Astrocyte (in vitro differentiated cells and primary cell): ENCODE results near the gene EFNA5. TPM values are rescaled to one million over a fixed set of nuclear protein-coding genes. Genes with fewer than 3 reads are reported as not detected.

ENCODE experiments used
- DNase-seq: peaks from one replicate; pipeline ENCODE4 v3.0.0-alpha.2; 2010; ENCODE audit warnings: low read depth
- FAIRE-seq: peaks from 2 replicates; lab custom pipeline; 2011; peaks lifted over from hg19 to GRCh38; lab: Jason Lieb, UNC
- H2AFZ ChIP-seq: 2 replicates; pipeline ENCODE4 v1.6.0; 2012; ENCODE audit warnings: low read depth, low read length, inconsistent platforms
- H3K27ac ChIP-seq: 2 replicates; pipeline ENCODE4 v1.5.1; 2011; ENCODE audit warnings: low read depth, low read length, inconsistent platforms
- H3K27me3 ChIP-seq: 2 replicates; pipeline ENCODE4 v1.6.0; 2011; ENCODE audit warnings: low read length, inconsistent platforms; ENCODE audit not compliant: insufficient read depth
- H3K36me3 ChIP-seq: 2 replicates; pipeline ENCODE4 v1.5.1; 2011; ENCODE audit warnings: low read length, inconsistent platforms; ENCODE audit not compliant: insufficient read depth
- H3K4me1 ChIP-seq: 2 replicates; pipeline ENCODE4 v1.5.1; 2011; ENCODE audit warnings: low read length, inconsistent platforms; ENCODE audit not compliant: insufficient read depth
- H3K4me2 ChIP-seq: 2 replicates; pipeline ENCODE4 v1.6.0; 2012; ENCODE audit warnings: low read length, inconsistent platforms
- H3K4me3 ChIP-seq: 2 replicates; pipeline ENCODE4 v1.5.1; 2011; ENCODE audit warnings: low read depth, mild to moderate bottlenecking, low read length, inconsistent platforms; ENCODE audit not compliant: insufficient read depth
- H3K79me2 ChIP-seq: 2 replicates; pipeline ENCODE4 v1.6.0; 2012; ENCODE audit warnings: mild to moderate bottlenecking, low read length, inconsistent platforms; ENCODE audit not compliant: insufficient read depth
- H3K9ac ChIP-seq: 2 replicates; pipeline ENCODE4 v1.6.0; 2012; ENCODE audit warnings: mild to moderate bottlenecking, low read length, inconsistent platforms
- H3K9me3 ChIP-seq: 2 replicates; pipeline ENCODE4 v1.5.1; 2012; ENCODE audit warnings: low read depth, mild to moderate bottlenecking, low read length, inconsistent platforms; ENCODE audit not compliant: insufficient read depth
- H4K20me1 ChIP-seq: 2 replicates; pipeline ENCODE4 v1.6.0; 2012; ENCODE audit warnings: low read length, inconsistent platforms; ENCODE audit not compliant: insufficient read depth
- H3K27ac Mint-ChIP-seq: one replicate; pipeline ENCODE4 v1.8.0; 2021; ENCODE audit warnings: mild to moderate bottlenecking, mixed read lengths; ENCODE audit not compliant: unreplicated experiment
- H3K27me3 Mint-ChIP-seq: one replicate; pipeline ENCODE4 v1.8.0; 2021; ENCODE audit warnings: low read depth, mixed read lengths; ENCODE audit not compliant: unreplicated experiment
- H3K36me3 Mint-ChIP-seq: one replicate; pipeline ENCODE4 v1.8.0; 2021; ENCODE audit warnings: low read depth, mixed read lengths; ENCODE audit not compliant: unreplicated experiment
- H3K4me1 Mint-ChIP-seq: one replicate; pipeline ENCODE4 v1.8.0; 2021; ENCODE audit warnings: low read depth, mixed read lengths; ENCODE audit not compliant: unreplicated experiment
- H3K4me3 Mint-ChIP-seq: one replicate; pipeline ENCODE4 v1.8.0; 2021; ENCODE audit warnings: mild to moderate bottlenecking, moderate library complexity, mixed read lengths; ENCODE audit not compliant: unreplicated experiment
- H3K9me3 Mint-ChIP-seq: one replicate; pipeline ENCODE4 v1.8.0; 2021; ENCODE audit warnings: mild to moderate bottlenecking, mixed read lengths; ENCODE audit not compliant: unreplicated experiment
- EZH2 ChIP-seq: IDR thresholded peaks from 2 replicates; pipeline ENCODE4 v1.6.1; 2012; ENCODE audit warnings: mild to moderate bottlenecking, low read length, inconsistent platforms; ENCODE audit not compliant: insufficient read depth
- total RNA-seq: library from RNA; stranded (reverse); gene quantifications from 2 replicates; pipeline ENCODE4 v1.2.1, GENCODE V29; 2021
- TF ChIP-seq, protein P1 (sequence below): IDR thresholded peaks from 2 replicates; pipeline ENCODE4 v1.5.1; 2011; ENCODE audit warnings: low read depth, mild to moderate bottlenecking, inconsistent platforms, low read length, moderate library complexity; ENCODE audit not compliant: insufficient read depth

EFNA5 gene
- total RNA-seq, 1 donor from 2014 or later: 59.3 TPM

DNA sequence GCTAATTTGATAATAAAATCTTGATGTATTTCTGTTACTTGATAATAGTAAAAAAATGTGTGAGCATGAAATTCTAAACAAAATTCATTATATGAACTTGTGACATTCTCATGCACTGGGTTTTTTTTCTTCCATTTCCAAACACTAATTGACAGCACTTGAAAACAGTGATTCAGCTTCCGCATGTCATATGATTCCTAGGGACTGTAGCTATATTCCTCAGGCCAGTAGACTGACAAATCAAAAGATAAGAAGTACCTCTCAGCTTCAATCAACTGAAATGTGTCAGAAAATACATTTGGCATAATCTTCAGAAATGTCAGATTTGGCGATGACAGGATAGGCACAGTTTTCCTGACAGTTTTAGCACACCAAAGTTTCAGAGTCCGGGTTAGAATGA lies 52.5 kb downstream of the EFNA5 start:
- FAIRE-seq: no peak

DNA sequence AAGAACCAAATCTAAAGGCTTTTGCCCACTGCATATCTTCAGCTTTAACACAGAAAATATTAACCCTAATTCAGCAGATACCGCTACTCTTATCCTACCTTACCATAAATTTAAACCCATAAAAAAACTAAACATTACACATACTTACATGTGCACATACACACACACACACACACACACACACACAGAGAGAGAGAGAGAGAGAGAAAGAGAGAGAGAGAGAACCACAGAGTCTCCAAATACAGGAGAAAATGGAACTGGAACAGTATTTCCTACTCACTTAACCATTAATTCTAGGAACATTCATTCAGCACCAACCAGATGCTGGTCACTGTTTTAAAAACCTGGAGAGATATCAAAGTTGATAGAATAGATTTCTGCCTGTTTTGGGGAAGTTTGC lies 53.7 kb downstream of the EFNA5 start:
- Histone ChIP-seq H4K20me1 (no peaks in the 10 kb centered on the region), H3K9me3 (no peaks in the 10 kb centered on the region), H3K36me3 (no peaks in the 10 kb centered on the region), H3K4me1 (no peaks in the 10 kb centered on the region), H3K9ac (no peak overlapping the region), H3K27ac (no peak overlapping the region), H2AFZ (no peak overlapping the region), H3K27me3 (no peaks in the 10 kb centered on the region), H3K4me3 (no peak overlapping the region), H3K4me2 (no peak overlapping the region), H3K79me2 (no peaks in the 10 kb centered on the region)
- H3K4me3 Mint-ChIP-seq: no peak overlapping the region
- TF ChIP-seq EZH2: no peak
- TF ChIP-seq, protein P1, sequence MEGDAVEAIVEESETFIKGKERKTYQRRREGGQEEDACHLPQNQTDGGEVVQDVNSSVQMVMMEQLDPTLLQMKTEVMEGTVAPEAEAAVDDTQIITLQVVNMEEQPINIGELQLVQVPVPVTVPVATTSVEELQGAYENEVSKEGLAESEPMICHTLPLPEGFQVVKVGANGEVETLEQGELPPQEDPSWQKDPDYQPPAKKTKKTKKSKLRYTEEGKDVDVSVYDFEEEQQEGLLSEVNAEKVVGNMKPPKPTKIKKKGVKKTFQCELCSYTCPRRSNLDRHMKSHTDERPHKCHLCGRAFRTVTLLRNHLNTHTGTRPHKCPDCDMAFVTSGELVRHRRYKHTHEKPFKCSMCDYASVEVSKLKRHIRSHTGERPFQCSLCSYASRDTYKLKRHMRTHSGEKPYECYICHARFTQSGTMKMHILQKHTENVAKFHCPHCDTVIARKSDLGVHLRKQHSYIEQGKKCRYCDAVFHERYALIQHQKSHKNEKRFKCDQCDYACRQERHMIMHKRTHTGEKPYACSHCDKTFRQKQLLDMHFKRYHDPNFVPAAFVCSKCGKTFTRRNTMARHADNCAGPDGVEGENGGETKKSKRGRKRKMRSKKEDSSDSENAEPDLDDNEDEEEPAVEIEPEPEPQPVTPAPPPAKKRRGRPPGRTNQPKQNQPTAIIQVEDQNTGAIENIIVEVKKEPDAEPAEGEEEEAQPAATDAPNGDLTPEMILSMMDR: no peak
- H3K27me3 Mint-ChIP-seq: no peaks in the 10 kb centered on the region
- H3K36me3 Mint-ChIP-seq: no peaks in the 10 kb centered on the region
- no peak for FAIRE-seq
- no peaks in the 10 kb centered on the region for H3K9me3 Mint-ChIP-seq
- H3K4me1 Mint-ChIP-seq: peaks cover 36% of the 10 kb centered on the region
- peak overlapping the region; percentile 35 for H3K27ac Mint-ChIP-seq
- no peak for DNase-seq

More for the DNA sequence above, 52.5 kb downstream of the EFNA5 start:
- Histone ChIP-seq H3K27ac (no peak overlapping the region), H3K27me3 (no peaks in the 10 kb centered on the region), H3K9me3 (no peaks in the 10 kb centered on the region), H3K9ac (no peak overlapping the region), H3K36me3 (no peaks in the 10 kb centered on the region), H3K4me1 (no peaks in the 10 kb centered on the region), H3K4me3 (no peak overlapping the region), H4K20me1 (no peaks in the 10 kb centered on the region), H3K79me2 (no peaks in the 10 kb centered on the region), H3K4me2 (no peak overlapping the region), H2AFZ (no peak overlapping the region)
- Mint-ChIP-seq H3K27me3 (no peaks in the 10 kb centered on the region), H3K4me1 (peaks cover 34% of the 10 kb centered on the region), H3K27ac (no peak overlapping the region), H3K36me3 (no peaks in the 10 kb centered on the region), H3K9me3 (no peaks in the 10 kb centered on the region), H3K4me3 (no peak overlapping the region)
- DNase-seq: peak; percentile 30
- TF ChIP-seq, protein P1: no peak
- TF ChIP-seq EZH2: no peak

DNA sequence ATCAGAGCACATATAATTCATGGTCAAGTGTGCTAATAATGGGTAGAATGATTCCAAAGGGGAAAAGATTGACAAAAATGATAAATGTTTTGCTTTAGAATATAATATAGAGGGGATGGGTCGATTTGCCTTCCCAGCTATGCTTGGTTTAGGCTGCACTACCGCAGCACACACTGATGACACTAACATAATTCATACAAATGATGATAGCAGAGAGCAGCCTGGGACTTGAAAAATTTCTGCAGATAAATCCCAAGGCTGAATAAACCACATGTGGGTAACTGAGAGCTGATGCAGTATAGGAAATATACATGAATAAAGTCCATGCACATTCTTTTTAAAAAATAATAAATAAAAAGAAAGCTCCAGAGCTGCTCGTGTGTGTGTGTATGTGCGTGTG lies 54.5 kb downstream of the EFNA5 start:
- DNase-seq: no peak
- Mint-ChIP-seq H3K4me3 (no peak overlapping the region), H3K36me3 (no peaks in the 10 kb centered on the region), H3K27me3 (no peaks in the 10 kb centered on the region), H3K27ac (no peak overlapping the region), H3K4me1 (peaks cover 36% of the 10 kb centered on the region), H3K9me3 (no peaks in the 10 kb centered on the region)
- Histone ChIP-seq H3K27ac (no peak overlapping the region), H3K9me3 (no peaks in the 10 kb centered on the region), H3K9ac (no peak overlapping the region), H3K4me2 (no peak overlapping the region), H3K36me3 (no peaks in the 10 kb centered on the region), H4K20me1 (no peaks in the 10 kb centered on the region), H3K4me3 (no peak overlapping the region), H3K79me2 (no peaks in the 10 kb centered on the region), H3K4me1 (no peaks in the 10 kb centered on the region), H3K27me3 (no peaks in the 10 kb centered on the region), H2AFZ (no peak overlapping the region)
- TF ChIP-seq, protein P1: no peak
- TF ChIP-seq EZH2: no peak
- FAIRE-seq: no peak
